SK-N-MC (cell line): Measurements from ENCODE around the gene IGFL1.
"Not testable (repeated sequence)": the region's sequence is repeated elsewhere in the genome, so short reads cannot be mapped to it uniquely, and the experiment has no call there.

Experiments
- EZH2 ChIP-seq: fragments of 200-600 bp; sonication (generic); IDR thresholded peaks from one replicate; pipeline ENCODE4 v1.6.1; 2017; ENCODE audit warnings: antibody characterized with exemption
- FOXP2 ChIP-seq: optimal IDR thresholded peaks from 2 replicates; pipeline ENCODE3; 2011; ENCODE audit warnings: mild to moderate bottlenecking, moderate library complexity; ENCODE audit not compliant: insufficient read depth; ENCODE audit errors: extremely low read length, control extremely low read depth
- POLR2AphosphoS5 ChIP-seq: IDR thresholded peaks from 2 replicates; pipeline ENCODE4 v1.6.1; 2012; ENCODE audit warnings: mild to moderate bottlenecking, low read depth, low read length, borderline replicate concordance

- not testable (repeated sequence) for TF ChIP-seq POLR2AphosphoS5, EZH2, FOXP2
These were observed 44.5 kb upstream of the IGFL1 start for GRCh38 chr19:46184775-46185710.
